ENCODE measurements around the gene ZFYVE28. TPM values are rescaled to one million over a fixed set of nuclear protein-coding genes. Genes with fewer than 3 reads are reported as not detected.

ZFYVE28 gene
- total RNA-seq, 1 donor from 2014 or later = 5.9 TPM

GRCh38 chr4:2250357-2251072, 167.9 kb downstream of the ZFYVE28 start:
- no peaks in the 10 kb centered on the region for H3K4me1 Mint-ChIP-seq
- no peaks in the 10 kb centered on the region for H3K9me3 Mint-ChIP-seq
- H3K27ac Mint-ChIP-seq = no peak overlapping the region
- peaks cover 45% of the 10 kb centered on the region for H3K36me3 Mint-ChIP-seq (ENCODE audit: low read depth)
- DNase-seq = no peak
- POLR2A ChIA-PET = interaction anchor here (0.7 kb wide), 1 partner anchor 40 kb away, joined by 3 read pairs; no protein-coding TSS in a partner anchor
- no peaks in the 10 kb centered on the region for H3K27me3 Mint-ChIP-seq
- CTCF ChIA-PET = no interaction called here
- no peak for ATAC-seq (ENCODE audit: low read depth)
- TF ChIP-seq CTCF (IDR thresholded peaks at IDR 0.05) = no peak
- intact Hi-C loops (cut with micrococcal nuclease) = no loop called here
- no peak overlapping the region for H3K4me3 Mint-ChIP-seq

DNA sequence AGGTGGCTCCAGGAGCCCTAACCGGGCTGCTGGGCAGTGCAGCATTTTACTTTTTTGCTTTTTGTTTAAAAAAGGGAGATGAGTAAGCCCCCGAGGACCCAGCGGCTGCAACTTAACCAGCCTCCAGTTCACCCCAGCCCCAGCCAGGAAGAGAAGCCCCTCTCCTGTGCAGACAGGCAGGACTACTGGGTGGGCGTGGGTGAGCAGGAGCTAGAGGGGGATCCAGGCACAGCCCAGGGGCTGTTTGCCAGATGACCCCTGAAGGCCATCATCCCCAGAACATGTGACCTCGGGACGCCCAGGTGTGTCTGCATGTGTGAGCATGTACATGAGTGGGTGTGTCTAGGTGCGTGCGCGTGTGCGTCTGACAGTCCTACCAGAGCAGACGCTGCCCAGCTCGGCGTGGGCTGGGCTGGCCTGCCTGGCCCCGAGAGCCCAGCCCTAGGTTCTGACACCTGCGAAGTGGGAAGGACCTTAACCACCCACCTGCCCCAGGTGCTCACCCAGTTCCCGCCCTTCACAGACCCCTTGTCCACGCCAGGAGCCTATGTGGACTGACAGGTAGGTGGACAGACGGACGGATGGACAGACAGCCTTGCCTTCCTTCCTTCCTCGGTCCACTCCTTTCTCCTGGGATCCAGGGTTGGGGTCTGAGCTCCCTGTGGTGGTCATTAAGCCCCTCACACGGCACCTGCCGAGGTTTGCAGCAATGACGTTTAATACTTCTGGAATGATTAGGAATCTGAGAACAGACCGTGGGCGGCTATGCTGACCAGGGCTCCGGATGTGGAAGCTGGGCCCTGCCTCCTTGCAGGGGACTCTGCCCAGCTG, 168.7 kb downstream of the ZFYVE28 start:
- TF ChIP-seq CTCF (IDR thresholded peaks at IDR 0.05) = no peak
- POLR2A ChIA-PET = interaction anchor here (1.0 kb wide), 1 partner anchor 169 kb away, joined by 3 read pairs; the partner anchor contains the start of genes CFAP99 and ZFYVE28

DNA sequence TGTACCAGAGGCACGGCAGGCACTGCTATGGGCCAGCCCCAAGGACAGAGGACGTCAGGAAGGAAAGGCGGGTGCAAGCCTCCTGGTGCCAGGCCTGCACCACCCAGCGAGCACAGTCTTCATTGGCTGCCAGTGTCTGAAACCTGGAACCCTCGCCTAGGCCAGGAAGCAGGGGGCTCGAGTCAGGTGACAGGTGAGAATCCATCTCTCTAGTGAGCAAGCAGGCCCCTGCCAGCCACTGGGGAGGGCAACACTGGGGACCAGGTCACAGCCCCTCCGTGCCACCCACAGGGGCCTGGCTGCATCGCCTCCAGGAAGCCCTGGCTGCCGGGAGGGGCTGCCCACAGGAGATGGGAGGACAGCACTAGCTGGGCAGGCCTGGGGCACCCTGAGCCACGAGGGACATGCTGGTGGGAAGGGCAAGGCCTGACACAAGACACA, 169.6 kb downstream of the ZFYVE28 start:
- H3K27ac Mint-ChIP-seq = no peak overlapping the region
- ATAC-seq (ENCODE audit: low read depth) (no peak), DNase-seq (peak; percentile 9)
- CTCF ChIA-PET = no interaction called here
- no peak overlapping the region for H3K4me3 Mint-ChIP-seq
- H3K36me3 Mint-ChIP-seq (ENCODE audit: low read depth) = peaks cover 30% of the 10 kb centered on the region
- intact Hi-C loops (cut with micrococcal nuclease) = loop anchor here (10.0 kb wide), 4 partner anchors 244 to 716 kb away; partner anchors contain the start of genes GRK4, NELFA and NOP14
- POLR2A ChIA-PET = interaction anchor here (1.0 kb wide), 1 partner anchor 170 kb away, joined by 3 read pairs; the partner anchor contains the start of genes CFAP99 and ZFYVE28
- no peaks in the 10 kb centered on the region for H3K27me3 Mint-ChIP-seq
- peaks cover 6% of the 10 kb centered on the region for H3K4me1 Mint-ChIP-seq
- no peaks in the 10 kb centered on the region for H3K9me3 Mint-ChIP-seq
- no peak for TF ChIP-seq CTCF (IDR thresholded peaks at IDR 0.05)

More for the DNA sequence above, 168.7 kb downstream of the ZFYVE28 start:
- Mint-ChIP-seq H3K9me3 (no peaks in the 10 kb centered on the region), H3K4me1 (no peaks in the 10 kb centered on the region), H3K27ac (no peak overlapping the region), H3K36me3 (ENCODE audit: low read depth) (peaks cover 39% of the 10 kb centered on the region), H3K27me3 (no peaks in the 10 kb centered on the region), H3K4me3 (no peak overlapping the region)
- CTCF ChIA-PET = no interaction called here
- ATAC-seq (ENCODE audit: low read depth) = no peak
- intact Hi-C loops (cut with micrococcal nuclease) = loop anchor here (10.0 kb wide), 4 partner anchors 245 to 715 kb away; partner anchors contain the start of genes GRK4, NELFA and NOP14
- DNase-seq = no peak

GRCh38 chr4:2248044-2248780, 170.2 kb downstream of the ZFYVE28 start:
- DNase-seq (peak; percentile 12), ATAC-seq (ENCODE audit: low read depth) (no peak)
- H3K27me3 Mint-ChIP-seq = no peaks in the 10 kb centered on the region
- no peak overlapping the region for H3K4me3 Mint-ChIP-seq
- CTCF ChIA-PET = no interaction called here
- intact Hi-C loops (cut with micrococcal nuclease) = loop anchor here (10.0 kb wide), 4 partner anchors 243 to 717 kb away; partner anchors contain the start of genes GRK4, NELFA and NOP14
- H3K36me3 Mint-ChIP-seq (ENCODE audit: low read depth) = peaks cover 28% of the 10 kb centered on the region
- POLR2A ChIA-PET = interaction anchor here (1.0 kb wide), 1 partner anchor 171 kb away, joined by 3 read pairs; the partner anchor contains the start of genes CFAP99 and ZFYVE28
- no peak for TF ChIP-seq CTCF (IDR thresholded peaks at IDR 0.05)
- no peaks in the 10 kb centered on the region for H3K9me3 Mint-ChIP-seq
- no peak overlapping the region for H3K27ac Mint-ChIP-seq
- peaks cover 13% of the 10 kb centered on the region for H3K4me1 Mint-ChIP-seq

Measured in activated B cell treated with CpG ODN at 0.5 μM for 24 hours (primary cell).